Measurements from ENCODE around the gene USP13.

DNA sequence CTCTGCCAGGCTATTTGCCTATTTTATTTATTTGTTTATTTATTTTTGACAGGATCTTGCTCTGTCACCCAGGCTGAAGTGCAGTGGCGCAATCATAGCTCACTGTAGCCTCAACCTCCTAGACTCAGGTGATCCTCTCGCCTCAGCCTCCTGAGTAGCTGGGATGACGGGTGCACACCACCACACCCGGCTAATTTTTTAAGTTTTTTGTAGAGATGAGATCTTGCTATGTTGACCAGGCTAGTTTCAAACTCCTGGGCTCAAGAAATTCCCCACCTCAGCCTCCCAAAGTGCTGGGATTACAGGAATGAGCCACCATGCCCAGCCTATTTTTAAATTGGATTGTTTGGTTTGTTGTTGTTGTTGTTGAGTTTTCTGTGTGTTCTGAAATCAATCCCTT, 42.8 kb upstream of the USP13 start:
- TF ChIP-seq, protein P1, sequence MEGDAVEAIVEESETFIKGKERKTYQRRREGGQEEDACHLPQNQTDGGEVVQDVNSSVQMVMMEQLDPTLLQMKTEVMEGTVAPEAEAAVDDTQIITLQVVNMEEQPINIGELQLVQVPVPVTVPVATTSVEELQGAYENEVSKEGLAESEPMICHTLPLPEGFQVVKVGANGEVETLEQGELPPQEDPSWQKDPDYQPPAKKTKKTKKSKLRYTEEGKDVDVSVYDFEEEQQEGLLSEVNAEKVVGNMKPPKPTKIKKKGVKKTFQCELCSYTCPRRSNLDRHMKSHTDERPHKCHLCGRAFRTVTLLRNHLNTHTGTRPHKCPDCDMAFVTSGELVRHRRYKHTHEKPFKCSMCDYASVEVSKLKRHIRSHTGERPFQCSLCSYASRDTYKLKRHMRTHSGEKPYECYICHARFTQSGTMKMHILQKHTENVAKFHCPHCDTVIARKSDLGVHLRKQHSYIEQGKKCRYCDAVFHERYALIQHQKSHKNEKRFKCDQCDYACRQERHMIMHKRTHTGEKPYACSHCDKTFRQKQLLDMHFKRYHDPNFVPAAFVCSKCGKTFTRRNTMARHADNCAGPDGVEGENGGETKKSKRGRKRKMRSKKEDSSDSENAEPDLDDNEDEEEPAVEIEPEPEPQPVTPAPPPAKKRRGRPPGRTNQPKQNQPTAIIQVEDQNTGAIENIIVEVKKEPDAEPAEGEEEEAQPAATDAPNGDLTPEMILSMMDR (IDR thresholded peaks at IDR 0.05; ENCODE audit: low read depth, low read length), result no peak
- TF ChIP-seq EZH2phosphoT487 (IDR thresholded peaks at IDR 0.05; ENCODE audit: low read depth), result no peak

Data from OCI-LY3 (cell line).